Gastrocnemius medialis (tissue), 4 donors: ENCODE results near the gene PPIL1.

Experiments
- CTCF ChIP-seq, 5 experiments: fragments of 450-650 bp in 3 of 5; fragments of 200-600 bp in 2 of 5; sonication (generic) in 2 of 5; IDR thresholded peaks in 4 of 5; conservative IDR thresholded peaks in 1 of 5; 1 replicate in 4 of 5; 2 replicates in 1 of 5; pipeline ENCODE4 v1.5.1; 2016 to 2019; ENCODE audit warnings: antibody characterized with exemption in 5 of 5, mild to moderate bottlenecking in 3 of 5, moderate library complexity in 3 of 5
- POLR2A ChIP-seq, 2 donors: fragments of 450-650 bp; IDR thresholded peaks; one replicate each; pipeline ENCODE4 v1.6.1; 2017; ENCODE audit warnings: antibody characterized with exemption in 2 of 2, mild to moderate bottlenecking in 2 of 2, moderate library complexity in 2 of 2

- TF ChIP-seq CTCF (IDR thresholded peaks at IDR 0.05 in 4 of 5, conservative IDR thresholded peaks at IDR 0.05 in 1 of 5) = no peak
- no peak for TF ChIP-seq POLR2A (IDR thresholded peaks at IDR 0.05)
Measured at GRCh38 chr6:36826520-36827227, 47.9 kb downstream of the PPIL1 start.
